NOMO-1 treated with DMSO at 0.1 percent for 48 hours (cell line): Measurements from ENCODE around the gene PLEKHO2.

ENCODE experiments used
- DNase-seq: peaks from one replicate; lab custom pipeline; 2025; ENCODE audit not compliant: unreplicated experiment; lab: John Stamatoyannopoulos, UW

The PLEKHO2 gene

DNA sequence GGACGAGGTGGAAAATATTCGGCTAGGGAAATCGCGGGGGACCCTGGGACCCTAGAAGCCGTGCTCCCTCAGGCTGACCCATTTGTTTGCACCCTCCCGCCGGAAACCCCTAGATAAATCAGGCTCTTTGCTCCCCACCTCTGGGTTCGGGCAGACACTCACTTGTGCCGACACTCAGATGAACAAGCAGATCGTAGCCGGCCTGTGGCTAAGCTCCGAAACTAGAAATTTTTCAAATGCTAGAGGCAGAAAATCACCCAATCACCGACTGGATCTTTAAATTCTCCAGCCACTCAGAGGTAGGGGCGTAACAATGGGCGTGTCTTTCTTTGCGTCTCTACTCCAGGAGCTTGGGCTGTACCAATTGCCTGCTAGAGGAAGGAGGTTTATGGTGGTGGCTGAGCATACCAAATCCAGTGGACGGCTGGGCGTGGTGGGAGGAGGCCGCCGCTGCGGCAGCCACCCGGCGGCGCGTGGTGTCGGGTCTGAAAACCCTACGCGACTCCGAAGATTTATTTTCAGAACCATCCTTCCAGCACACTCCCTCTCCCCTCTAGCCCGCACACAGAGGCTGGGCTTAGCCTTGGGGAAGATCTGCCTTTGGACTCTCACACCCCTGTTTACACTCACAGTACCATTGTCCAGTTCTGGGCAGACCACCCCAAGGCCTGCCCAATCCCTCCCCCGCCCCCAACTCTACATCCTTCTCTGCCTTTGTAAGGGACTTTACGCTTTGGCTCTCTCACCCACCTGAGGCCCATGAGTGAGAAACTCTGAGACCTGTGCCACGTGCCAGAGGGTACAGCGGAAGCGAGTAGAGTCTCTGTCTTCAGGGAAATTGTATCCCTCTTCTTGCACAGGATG is 16.1 kb upstream of the PLEKHO2 start, which contains the start of gene PIF1:
Gene PIF1, minus strand, starts transcription at position 217 of the 864 bp plus-strand sequence. CDS start 1,312 bp downstream, outside the sequence.
- peak; percentile 100 for DNase-seq

DNA sequence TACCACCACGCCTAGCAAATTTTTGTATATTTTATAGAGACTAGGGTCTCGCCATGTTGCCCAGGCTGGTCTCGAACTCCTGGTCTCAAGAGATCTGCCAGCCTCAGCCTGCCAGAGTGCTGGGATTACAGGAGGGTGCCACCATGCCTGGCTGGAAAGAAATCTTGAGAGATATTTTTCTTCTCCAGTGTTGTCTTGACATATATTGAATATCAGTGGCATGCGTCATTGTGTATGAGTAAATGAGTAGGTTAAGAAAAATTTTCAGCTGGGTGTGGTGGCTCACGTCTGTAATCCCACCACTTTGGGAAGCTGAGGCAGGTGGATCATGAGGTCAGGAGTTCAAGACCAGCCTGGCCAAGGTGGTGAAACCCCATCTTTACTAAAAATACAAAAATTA is 12.7 kb upstream of the PLEKHO2 start:
- DNase-seq, result no peak

DNA sequence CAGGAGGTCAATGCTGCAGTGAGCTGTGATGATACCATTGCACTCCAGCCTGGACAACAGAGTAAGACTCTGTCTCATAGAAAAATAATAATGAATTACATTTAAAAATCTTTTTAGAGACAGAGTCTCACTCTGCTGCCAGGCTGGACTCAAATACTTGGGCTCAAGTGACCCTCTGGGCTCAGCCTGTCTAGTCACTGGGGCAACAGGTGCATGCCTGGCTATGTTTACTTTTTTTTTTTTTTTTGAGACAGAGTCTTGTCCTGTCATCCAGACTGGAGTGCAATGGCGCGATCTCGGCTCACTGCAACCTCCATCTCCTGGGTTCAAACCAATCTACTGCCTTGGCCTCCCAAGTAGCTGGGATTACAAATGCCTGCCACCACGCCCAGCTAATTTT is 8.0 kb upstream of the PLEKHO2 start:
- no peak for DNase-seq

DNA sequence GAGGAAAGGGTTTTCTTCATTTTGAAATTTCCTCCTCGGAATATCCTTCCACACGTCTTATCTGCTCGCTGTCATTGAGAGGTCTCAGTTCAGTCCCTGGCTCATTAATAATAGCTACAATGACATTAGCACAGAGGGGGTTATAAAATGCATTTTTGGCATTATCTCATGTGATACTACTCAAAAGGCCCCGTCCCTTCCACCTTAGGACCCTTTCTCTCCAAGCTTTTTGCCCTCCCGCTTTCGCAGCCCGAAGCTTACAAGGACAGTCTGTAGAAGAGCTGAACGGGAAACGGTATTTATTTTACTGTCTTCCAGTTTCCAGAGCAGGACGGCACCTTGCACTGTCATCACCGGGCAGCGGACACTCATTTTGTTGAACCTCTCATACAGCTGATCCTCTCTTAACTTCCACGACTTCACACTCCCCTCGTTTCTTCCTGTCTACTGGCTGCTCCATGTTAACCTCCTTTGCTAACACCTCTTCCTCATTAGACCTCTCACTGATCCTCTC is 5.6 kb upstream of the PLEKHO2 start:
- peak; percentile 24 for DNase-seq

DNA sequence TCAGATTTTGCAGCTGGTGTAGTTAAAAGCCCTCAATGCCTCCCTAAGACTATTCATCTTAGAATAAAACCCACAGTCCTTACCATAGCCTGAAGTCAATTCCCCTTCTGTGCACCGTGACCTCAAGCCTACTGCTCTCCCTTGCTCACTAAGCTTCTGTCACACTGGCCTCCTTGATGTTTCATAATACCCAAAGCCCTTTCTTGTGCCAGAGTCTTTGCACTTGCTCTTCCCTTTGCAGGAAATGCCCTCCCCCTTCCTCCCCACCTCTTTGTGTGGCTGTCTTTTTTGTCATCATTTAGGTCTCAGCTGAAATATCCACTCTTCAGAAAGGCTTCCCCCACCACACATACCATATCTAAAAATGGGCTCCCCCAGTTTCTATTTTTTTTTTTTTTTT is 4.2 kb upstream of the PLEKHO2 start:
- DNase-seq, result peak; percentile 71

DNA sequence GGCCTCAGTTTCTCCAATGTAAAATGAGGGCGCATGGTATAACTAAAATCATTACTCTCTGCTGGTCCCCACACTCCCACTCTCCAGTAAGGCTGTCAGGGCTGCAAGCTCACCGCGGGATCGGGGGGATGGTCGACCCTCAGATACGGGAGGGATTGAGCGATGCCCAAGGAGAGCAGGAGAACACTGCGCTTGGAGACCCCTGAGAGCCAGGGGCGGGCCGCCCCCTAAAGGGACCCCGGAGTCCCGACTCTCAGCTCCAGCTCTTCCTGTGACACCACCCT is 713 bp upstream of the PLEKHO2 start:
- no peak for DNase-seq

DNA sequence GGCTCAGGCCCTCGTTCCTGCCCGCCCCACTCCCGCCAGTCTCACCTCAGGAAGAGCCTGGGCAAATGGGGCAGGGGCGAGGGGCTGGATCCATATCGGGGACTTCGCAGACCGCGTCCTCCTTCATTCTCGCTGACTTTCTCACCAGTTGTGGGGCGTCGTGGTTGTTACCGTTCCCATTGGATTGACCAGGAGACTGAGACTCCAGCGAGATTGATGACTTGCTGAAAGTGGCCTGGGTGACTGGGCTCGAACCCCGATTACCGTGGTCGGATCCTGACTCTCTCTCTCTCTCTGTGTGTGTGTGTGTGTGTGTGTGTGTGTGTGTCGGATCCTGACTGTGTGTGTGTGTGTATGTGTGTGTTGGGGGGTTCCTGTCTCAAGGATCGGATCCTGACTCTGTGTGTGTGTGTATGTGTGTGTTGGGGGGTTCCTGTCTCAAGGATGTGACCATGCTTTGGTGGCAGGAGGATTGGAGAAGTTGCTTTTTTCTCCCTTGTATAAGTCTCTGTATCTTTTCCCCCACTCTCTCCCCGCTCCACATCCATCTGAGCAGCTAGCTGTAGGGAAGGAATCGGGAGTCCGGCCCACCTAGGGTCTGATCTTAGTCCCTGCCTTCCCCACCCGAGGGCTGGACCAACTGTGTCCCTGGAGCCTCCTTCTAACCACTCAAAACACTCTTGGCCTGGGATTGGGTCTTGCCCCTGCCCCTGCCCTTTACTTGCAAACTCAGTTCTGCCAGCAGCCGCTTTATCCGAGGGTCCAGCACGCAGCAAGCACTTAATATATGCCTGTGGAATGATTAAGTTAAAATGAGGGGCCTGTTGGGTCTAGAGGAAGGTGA is 603 bp downstream of the PLEKHO2 start:
- no peak for DNase-seq

DNA sequence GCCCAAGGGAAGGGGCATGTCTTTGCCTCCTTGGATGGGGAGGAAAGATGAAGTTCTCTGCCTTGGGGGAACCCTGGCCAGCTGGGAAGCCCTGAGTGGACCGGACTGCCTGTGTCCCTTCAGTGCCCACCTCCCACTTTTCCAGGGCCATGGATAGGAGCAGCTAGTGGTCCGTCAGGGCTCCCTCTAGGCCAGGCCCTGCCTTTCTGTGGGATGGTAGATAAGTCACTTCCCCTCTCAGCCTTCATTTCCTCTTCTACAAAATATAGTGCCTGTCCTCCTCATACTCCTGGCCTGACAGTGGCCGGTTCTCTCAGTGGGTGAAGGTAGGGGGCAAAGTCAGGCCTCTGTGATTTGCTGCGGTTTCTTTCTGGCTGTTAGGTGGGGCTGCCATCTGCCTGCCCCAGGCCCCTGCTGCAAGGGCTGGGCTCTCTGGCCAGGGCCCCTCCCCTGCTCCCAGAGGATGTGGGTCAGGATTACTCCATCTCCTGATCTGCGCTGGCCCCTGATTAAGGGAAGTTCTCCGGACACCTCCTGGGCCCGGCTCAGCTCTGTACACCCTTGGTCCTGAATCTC is 1.4 kb downstream of the PLEKHO2 start:
- peak; percentile 84 for DNase-seq

DNA sequence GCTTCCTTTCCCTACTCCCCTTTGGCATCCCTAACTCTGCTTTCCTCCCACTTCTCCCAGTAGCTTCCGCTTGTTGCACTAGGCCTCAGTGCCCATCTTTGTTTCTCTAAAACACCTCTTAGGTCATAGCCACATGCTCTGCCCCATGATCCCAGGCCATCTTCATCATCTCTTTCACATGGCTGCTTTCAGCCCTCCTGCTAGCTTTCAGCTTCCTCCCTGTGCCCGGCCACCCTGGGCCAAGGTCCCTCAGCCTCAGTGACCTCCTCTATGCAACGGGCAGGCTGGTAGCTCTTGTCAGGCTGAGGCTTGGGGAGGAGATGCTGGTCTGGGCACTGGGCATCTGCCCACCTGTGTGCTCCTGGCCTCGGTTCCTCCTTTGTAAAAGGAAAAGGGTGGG is 2.3 kb downstream of the PLEKHO2 start:
- no peak for DNase-seq

DNA sequence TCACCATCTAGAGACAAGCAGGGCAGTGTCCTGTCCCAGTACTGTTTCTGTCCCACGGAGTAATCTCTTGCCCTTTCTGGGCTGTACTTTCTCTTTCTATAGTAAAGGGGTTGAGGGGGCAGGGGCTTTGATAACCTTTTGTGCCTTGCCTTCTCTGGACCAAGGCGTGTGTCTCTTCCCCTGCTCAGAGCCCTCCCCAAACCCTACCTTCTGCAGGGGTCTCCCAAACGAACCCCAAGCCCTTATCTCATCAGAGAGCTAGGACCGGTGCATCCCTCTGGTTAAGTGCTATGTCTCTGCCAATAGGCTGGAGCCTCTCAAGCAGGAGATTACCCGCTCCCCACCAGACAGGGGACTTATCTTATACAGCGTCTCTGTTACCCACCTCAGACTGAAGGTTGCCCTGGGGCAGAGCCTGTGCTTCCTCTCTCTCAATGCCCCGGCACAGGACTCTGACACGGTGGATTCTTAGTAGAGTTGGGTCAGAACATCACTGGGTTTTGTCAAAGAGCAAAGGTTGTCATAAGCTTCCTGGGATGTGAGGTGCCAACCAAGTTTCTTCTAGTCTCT is 2.9 kb downstream of the PLEKHO2 start:
- DNase-seq, result no peak

DNA sequence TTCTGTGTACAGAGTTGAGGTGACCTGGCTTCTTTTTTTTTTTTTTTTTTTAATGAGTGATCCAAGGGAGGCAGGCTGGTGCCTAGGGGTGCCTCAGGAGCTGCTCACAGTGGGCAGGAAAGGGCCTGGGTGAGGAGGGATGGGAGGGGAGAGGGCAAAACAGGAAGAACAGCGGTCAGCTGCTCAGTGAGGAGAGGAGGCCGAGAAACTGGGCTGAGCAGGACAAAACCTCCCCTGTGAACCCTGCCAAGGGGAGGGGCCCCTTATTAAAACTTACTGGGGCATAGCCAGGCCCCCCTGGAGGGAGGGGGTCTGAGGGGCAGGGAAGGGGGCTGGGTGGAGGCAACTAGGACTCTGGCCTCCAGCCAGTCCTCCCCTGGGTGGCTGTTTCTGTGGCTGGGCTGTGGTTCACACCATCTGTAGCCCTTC is 3.5 kb downstream of the PLEKHO2 start:
- DNase-seq, result no peak

DNA sequence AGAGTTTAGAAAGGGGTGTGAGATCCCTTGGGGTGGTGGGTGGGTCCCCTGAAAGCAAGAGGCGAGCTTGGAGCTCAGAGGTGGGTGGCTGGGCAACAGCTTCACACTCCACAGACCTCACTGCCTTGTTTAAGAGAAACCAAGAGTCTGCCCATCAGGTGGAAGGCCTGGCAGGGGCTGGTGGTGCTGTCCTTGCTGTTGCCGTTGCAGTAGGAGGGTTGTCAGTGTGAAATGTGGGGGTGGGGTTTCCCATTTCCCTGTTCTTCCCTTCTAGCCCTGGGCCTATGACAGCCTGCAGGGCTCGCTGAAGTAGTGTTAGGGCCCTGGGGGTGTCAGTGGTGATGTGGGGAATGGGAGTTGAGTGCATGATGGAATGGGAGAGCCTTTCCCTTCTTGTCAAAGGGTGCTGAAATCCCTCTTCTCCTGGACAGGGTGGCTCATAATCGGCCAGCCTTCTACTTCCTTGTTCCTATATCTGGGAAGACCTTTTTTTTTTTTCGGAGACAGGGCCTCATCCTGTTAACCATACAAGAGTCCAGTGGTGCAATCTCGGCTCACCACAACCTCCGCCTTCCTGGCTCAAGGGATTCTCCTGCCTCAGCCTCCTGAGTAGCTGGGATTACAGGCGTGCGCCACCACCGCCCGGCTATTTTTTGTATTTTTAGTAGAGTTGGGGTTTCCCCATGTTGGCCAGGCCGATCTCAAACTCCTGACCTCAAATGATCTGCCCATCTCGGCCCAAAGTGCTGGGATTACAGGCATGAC is 4.3 kb downstream of the PLEKHO2 start:
- no peak for DNase-seq

DNA sequence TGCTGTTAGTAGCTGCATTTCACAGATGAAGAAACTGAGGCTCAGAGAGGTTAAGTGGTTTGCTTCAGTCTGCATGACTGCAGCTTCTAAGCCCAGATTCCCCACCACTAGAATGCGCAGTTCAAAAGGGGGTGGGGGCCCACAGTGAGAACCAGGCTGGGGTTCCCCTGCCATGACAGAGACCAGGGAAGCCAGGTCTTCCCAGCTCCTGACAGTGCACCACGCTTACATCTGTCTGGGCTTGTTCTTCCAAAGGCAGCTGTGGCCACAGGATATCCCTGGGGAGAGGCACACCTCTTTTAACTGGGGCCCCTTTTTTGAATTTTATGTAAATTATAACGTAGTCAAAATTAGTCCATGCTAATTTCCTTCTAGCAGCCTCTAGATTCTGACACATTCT is 5.3 kb downstream of the PLEKHO2 start:
- DNase-seq, result no peak

DNA sequence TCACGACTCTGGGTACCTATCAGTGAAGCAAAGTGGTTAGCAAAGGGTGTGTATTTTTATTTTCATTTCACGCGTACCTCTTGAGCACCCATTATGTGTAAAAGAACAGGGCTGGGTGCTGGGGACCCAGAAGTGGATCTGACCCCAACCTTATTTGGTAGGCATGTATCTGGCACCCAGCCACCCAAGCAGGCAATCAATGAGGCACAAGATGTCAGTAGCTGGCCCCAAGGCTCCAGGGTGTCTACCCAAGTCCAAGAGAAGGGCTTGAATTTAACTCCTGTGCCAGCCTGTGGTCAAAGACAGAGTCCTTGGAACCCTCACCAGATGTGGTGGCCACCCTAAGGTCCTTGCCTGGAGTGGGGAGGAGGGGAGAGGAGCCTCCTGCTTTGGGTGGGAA is 5.7 kb downstream of the PLEKHO2 start:
- no peak for DNase-seq

DNA sequence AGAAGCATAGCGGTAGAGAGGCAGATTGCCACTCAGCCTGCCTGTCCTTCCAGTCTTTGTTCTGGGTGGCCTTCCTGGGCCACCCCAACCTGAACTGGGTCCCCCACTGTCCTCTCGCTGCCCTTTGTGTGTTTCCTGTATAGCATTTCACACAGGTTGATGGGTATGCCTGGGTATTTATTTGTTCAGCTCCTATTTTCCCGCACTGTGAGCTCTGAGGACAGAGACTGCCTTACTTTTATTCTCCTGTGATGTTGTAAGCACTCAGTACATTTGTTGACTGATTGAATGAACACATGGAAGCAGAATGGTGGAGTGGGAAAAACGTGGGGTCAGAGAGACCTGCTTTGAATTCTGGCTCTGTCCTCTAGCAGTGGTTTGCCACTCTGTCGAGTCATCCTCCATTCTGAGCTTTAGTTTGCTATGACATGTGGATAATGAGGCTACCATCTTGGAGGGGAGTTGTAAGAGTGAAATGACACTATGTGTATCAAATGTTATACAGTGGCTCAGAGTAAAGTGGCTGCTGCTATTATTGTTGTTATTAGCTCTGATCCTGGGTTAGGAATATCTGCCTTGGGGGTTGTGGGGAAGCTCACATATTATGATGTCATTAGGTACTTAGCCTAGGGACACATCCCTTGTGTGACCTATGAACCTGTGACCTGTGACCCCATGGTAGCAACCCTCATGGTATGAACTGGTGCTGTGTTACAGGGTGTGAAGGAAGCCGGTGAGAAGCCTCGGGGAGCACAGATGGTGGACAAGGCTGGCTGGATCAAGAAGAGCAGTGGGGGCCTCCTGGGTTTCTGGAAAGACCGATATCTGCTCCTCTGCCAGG is 6.4 kb downstream of the PLEKHO2 start:
- DNase-seq, result no peak

DNA sequence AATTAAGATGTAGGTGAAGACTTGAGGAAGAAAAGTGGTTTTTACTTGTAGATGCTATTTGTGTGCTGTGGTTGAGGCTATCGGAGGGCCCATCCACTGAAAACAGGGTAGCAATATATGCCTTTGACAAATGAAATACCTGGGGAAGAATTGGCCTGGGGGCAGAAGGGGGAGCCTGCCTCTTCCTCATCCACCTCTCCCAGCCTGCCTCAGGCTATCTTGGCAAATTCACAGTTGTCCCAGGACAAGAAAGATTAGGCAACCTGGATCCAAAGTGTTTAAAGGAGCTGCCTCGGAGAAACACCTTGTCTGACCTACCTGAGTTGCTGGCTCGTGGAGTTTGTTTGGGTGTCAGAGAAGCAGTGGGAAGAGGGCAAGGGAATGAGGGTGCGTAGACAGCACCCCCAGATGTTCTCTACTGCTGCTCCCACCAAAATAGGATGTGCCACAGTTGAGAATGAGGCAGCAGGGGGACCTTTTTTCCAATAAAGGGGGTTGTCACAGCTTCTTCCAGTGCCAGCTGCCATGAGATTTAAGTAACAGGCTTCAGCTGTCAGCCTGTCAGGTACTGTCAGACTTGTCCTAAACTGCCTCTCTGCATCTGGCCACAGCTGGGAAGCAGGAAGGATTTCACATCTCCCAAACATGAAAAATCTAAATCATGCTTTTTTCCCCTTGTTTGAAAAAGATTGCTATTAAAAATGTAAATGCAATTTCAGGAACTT is 9.2 kb downstream of the PLEKHO2 start:
- DNase-seq, result no peak

DNA sequence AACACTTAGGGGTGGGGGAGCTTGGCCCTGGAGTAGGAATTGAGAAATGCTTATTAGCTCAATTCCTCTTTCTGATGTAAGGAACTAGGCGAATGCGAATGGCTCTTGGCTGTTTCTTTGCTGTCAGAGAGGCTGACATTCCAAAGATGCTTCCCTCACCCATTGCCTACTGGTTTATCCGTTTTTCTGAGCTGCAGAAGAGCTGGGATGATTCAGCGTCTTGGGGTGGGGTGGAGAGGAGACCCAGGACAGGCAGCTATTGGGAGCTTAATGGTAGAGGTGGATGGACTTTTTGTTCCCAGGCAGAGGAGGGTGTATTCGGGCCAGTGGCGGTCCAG is 9.8 kb downstream of the PLEKHO2 start:
- peak; percentile 88 for DNase-seq

DNA sequence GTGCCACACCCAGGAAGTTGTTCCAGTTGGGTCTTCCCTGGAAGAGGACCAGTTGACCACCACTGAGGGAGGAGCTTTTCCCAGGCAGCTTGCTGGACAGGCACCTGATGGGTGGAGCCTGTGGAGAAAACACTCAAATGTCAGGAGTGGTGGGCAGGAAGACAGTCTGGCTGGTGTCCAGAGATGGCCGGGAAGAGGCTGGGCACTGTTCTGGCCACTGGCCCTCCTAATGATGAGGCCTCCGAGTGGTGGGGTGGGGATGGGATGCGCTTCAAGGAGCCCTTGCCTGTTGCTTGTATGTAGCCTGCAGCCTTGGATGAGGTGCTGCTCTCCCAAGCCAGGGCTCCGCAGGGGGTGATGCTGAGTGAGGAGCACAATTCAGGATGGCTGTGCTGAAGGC is 12.3 kb downstream of the PLEKHO2 start:
- no peak for DNase-seq

DNA sequence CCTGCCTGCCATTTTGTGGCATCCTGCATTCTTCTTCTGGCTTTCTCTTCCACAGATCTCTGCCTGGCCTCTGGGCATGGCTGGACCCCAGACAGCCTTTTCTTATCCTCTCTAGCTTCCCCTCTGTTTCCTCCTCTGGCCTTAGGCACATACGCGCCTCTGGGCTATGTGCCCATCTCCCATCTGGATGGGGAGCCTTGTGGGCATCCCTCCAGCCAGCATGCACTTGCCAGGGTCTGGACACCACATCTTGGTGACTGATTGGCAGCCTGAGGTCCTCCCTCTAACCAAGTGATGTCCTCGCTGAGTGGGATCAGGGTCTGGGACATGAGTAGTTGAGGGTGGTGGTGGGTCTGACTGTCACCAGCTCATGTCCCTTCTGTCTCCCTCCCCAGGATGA is 12.8 kb downstream of the PLEKHO2 start:
- no peak for DNase-seq
